NCI-H2029 treated with DMSO at 0.1 percent for 48 hours (cell line): ENCODE data around the gene RNF167.
A peak's percentile ranks its signal among the peaks of the same experiment; 100 is the strongest.

Source experiments
- DNase-seq: peaks from one replicate; lab custom pipeline; 2025; lab: John Stamatoyannopoulos, UW

The RNF167 gene

DNA sequence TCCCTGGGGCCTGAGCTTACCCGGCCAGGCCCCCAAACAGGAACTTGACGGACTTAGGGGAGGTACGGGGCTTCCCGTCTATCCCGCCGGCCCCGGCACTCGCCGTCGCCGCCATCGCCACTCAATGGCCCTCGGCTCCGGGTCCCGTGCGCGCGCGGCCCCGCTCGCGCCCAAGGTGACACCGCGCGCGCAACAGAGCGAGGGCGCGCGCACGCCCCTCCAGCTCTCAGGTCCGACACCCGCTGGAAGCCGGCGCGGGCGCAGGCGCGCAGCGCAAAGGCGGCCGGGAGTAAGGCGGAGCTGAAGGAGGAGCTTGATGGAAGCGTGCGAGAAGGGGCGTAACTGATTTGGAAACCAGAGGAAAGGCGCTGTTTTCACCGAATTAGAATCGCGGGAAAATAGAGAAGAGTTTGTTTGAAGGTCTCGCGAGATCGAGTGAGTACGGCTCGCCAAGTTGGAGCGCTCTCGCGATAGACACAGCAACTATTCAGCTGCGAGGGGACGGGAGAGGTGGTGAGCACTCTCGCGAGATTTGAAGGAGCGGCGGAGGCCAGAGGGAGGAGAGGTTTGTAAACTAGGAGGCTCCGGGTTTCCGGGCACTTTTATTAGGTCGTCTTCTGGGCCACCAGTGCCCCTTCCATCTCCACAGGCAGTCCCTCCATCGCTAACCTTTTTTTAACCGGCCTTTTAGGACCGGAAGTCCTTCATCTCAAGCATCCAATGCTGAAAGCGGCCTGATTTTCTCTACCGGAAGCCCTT is at the start of gene RNF167, which contains the start of gene SLC25A11:
RNF167 (plus strand) TSS at position 473 of the 759 bp plus-strand sequence. CDS start 642 bp downstream, outside the sequence.
SLC25A11 (minus strand) TSS at position 251 of the 759 bp plus-strand sequence; CDS start at position 115, 136 bp downstream.
- peak; percentile 88 for DNase-seq

DNA sequence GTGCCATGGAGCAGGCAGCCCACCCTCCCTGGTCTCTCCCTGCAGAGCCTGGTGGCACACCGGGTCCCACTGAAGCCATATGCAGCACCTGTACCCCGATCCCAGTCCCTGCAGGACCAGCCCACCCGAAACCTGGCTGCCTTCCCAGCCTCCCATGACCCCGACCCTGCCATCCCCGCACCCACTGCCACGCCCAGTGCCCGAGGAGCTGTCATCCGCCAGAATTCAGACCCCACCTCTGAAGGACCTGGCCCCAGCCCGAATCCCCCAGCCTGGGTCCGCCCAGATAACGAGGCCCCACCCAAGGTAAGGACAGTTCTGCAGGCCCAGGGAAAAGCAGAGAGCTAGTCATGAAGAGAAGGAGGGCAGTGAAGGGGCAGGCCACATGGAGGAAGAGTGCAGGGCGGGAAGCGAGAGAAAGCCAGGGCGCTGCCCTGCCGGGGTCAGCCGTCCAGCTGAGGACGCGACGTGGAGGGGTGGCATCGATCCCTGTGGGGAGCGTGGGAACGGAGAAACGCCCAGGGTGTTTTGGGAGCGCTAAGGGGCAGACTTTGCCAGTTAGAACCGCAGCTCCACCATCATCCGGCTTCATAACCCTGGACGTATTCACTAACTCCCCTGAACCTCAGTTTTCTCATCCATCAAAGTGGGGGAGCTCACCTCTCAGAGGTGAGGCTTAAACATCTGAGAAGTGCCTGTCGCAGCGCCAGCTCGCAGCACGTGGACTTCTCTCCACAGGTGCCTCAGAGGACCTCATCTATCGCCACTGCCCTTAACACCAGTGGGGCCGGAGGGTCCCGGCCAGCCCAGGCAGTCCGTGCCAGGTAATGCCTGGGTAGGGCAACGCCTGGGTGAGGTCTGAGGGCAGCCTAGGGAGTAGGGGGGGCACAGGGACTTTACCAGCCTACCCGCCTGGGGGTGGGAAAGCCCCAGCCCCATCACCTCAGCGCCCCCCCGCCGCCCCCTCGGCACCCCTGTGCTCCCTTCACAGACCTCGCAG is 48.4 kb upstream of the RNF167 start:
- DNase-seq = no peak

DNA sequence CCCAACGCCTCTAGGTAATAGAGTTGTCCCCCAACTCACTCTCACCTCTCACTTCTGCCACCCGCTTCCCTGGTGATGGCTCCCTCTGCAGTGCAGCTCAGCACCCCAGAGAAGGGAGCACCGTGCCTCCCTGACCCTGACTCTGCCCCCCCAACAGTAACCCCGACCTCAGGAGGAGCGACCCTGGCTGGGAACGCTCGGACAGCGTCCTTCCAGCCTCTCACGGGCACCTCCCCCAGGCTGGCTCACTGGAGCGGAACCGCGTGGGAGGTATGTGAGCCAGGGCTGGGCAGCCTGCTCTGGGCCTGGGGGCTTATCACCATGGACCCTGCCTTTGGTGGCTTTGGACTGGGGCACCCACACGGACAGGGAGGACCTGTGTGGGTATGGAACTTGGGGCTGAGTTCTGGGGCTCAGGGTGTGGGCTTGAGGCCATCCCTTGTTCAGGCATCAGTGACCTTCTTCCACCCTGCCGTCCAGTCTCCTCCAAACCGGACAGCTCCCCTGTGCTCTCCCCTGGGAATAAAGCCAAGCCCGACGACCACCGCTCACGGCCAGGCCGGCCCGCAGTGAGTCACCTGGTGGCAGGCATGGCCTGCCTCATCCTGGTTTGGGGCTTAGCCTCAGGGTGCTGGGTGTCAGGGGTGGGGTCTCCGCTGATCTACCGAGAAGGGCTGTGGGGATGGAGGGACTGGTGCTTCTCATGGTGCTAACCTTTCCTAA is 47.4 kb upstream of the RNF167 start:
- no peak for DNase-seq

DNA sequence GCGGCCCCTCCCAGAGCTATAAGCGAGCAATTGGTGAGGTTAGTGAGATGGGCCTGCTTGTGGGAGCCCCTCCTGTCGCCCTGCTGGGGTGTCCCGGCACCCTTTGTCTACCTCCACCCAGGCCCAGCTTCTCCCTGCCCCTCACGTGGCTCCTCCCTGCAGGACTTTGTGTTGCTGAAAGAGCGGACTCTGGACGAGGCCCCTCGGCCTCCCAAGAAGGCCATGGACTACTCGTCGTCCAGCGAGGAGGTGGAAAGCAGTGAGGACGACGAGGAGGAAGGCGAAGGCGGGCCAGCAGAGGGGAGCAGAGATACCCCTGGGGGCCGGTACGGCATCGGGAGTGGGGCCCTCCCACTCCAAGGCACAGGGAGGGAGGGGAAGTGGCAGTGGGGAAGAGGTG is 46.8 kb upstream of the RNF167 start:
- no peak for DNase-seq

DNA sequence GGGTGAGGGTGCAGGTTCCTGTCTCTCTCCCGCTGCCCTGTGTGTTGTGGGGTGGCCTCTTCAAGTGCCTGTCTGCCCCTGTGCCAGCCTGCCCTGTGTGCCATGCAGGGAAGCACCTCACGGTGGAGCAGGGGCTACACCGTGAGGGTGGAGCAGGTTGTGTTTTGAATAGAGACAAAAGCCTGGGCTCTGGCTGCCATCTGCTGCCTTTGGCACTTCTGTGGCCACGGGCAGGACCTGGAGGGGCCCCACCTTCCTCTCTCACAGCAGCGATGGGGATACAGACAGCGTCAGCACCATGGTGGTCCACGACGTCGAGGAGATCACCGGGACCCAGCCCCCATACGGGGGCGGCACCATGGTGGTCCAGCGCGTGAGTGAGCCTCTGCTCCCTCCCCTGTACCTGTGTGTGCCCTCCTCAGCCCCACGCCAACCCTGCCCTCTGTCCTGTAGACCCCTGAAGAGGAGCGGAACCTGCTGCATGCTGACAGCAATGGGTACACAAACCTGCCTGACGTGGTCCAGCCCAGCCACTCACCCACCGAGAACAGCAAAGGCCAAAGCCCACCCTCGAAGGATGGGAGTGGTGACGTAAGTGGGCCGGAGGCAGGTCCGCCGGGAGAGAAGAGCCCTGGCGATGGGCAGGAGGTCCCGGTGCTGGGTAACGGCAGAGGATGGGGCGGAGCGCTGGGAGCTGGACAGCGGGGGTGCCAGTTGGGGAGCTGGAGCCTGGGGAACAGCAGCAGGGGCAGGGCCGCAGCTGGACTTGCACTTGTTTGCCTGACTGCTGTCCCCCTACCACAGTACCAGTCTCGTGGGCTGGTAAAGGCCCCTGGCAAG is 46.1 kb upstream of the RNF167 start:
- no peak for DNase-seq

DNA sequence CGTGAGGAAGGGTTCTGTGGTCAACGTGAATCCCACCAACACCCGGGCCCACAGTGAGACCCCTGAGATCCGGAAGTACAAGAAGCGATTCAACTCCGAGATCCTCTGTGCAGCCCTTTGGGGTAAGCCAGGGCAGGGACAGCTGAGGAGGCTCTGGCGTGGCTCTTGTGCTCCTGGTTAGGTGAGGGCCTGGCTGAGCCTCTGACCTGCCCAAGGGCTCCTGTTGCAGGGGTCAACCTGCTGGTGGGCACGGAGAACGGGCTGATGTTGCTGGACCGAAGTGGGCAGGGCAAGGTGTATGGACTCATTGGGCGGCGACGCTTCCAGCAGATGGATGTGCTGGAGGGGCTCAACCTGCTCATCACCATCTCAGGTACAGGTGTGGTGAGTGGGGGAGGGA is 44.9 kb upstream of the RNF167 start:
- DNase-seq = no peak

DNA sequence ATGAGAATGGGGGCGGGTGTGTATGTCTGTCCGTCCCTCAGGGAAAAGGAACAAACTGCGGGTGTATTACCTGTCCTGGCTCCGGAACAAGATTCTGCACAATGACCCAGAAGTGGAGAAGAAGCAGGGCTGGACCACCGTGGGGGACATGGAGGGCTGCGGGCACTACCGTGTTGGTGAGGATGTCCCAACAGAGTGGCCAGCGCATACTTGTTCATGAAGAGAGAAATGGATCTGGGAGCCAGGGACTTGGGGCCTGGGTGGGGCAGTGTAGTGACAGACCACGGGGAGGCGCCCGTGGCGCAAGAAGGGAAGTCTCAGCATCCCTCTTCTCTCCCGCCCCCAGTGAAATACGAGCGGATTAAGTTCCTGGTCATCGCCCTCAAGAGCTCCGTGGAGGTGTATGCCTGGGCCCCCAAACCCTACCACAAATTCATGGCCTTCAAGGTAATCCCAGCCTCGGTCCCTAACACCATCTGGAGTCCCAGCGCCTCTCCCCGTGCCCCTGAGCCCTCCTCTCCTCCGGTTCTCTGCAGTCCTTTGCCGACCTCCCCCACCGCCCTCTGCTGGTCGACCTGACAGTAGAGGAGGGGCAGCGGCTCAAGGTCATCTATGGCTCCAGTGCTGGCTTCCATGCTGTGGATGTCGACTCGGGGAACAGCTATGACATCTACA is 44.3 kb upstream of the RNF167 start:
- DNase-seq = no peak

DNA sequence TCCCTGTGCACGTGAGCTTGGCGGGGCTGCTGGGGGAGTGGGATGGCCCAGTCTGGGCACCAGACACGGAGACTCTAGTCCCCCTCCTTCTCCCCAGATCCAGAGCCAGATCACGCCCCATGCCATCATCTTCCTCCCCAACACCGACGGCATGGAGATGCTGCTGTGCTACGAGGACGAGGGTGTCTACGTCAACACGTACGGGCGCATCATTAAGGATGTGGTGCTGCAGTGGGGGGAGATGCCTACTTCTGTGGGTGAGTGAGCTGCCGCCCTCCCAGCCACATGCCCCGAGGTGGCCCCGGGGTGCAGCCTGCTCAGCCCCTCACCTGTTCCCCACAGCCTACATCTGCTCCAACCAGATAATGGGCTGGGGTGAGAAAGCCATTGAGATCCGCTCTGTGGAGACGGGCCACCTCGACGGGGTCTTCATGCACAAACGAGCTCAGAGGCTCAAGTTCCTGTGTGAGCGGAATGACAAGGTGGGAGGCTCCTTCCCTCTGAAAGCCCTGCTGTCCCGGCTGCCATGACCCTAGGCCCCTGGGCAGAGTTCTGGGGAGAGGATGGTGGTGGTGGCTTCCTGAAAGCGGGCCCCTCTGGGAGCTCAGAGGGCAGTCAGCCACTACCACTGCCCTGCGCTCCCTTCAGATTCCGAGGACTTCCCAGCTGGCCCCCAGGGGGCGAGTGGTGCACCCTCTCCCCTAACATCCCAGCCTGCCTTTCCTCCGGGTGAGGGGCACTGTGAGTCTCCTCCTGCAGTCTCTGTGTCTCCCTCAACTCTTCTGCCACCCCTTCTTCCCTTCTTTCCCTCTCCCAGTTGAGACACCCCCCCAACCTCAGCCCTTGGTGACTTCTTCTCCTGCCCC is 43.5 kb upstream of the RNF167 start:
- DNase-seq = no peak

DNA sequence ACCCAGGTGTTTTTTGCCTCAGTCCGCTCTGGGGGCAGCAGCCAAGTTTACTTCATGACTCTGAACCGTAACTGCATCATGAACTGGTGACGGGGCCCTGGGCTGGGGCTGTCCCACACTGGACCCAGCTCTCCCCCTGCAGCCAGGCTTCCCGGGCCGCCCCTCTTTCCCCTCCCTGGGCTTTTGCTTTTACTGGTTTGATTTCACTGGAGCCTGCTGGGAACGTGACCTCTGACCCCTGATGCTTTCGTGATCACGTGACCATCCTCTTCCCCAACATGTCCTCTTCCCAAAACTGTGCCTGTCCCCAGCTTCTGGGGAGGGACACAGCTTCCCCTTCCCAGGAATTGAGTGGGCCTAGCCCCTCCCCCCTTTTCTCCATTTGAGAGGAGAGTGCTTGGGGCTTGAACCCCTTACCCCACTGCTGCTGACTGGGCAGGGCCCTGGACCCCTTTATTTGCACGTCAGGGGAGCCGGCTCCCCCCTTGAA is 42.8 kb upstream of the RNF167 start:
- no peak for DNase-seq

DNA sequence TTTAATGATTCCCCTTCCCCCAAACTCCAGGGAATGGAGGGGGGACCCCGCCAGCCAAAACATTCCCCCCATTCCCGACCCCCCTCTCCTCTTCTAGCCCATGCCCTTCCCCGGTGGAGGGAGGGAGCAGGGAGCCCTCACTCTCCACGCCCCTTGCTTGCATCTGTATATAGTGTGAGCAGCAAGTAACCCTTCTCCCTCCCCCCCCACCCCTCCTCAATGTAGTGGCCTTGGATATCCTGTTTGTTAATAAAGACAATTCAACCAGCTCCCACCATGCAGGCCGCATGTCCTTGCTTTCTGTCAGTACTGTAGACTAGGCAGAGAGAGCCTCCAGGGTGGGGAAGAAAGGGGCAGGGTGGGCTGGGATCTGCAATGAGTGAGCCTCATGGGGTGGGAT is 42.3 kb upstream of the RNF167 start:
- DNase-seq = no peak

DNA sequence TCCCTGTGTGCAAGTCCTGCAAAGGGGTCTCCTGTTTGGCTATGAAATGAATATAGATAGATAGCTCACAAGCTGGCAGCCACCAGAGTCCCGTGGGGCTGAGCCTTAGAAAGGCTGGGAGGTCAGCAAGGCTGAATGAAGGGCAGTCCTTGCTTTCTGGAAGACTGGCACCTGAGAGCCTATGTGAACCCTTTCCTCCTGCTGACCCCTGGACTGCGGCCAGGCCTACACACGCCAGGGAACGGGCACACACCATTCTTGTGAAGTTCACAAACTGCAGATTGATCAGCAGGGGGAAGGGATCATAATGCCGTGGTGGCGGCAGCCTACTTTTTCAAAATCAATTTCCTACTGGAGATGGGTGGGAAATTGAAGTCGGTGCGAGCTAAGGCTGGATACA is 41.7 kb upstream of the RNF167 start:
- DNase-seq = no peak

DNA sequence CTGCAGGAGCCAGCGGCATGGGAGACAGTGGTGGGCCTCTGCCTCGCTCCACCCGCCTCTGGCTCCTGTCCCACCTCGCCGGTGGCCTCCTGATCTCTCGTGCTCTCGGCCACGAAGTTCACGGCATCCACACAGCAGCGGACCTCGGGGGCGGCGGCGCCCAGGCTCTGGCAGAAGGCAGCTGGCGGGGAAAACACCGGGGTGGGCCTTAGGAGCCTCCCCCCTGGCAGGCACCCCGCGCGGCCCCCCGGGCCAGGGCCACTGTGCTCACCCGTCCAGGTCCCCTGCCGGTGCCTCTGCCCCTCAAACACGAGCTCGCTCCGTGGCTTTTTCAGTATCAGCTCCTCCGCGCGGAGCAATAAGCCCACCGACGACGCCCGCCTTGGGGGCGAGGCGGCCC is 41.1 kb upstream of the RNF167 start:
- no peak for DNase-seq

DNA sequence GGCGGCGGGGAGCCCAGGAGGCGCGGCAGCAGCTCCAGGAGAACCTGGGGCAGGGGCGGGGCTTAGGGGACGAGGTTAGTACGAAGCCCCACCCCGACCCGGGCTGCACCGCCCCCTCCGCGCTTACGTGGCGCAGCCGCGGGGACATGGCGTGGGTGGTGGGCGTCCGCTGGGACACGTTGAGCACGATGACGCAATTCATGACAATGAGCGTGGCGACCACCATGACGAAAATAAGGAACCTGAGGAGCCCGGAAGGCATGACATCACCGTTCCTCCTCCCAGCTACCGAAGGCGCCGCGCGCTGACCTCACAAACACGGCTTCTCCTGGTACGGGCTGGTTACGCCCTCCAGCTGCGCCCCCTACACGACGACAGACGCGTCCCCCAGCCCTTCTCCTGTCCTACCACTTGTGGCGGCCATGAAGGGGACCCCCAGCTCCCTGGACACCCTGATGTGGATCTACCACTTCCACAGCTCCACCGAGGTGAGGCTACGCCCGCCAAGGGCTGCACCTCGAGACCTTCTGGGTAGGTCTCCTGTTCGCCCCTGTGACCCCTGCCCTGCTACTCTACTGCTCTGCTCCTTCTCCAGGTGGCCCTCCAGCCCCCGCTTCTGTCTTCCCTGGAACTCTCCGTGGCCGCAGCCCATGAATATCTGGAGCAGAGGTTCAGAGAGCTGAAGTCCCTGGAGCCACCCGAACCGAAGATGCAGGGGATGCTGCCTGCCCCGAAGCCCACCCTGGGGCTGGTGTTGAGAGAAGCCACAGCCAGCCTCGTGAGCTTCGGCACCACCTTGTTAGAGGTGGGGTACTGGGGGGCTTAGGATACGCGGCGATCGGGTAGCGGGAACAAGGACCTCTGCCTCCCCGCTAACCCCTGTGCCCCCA is 40.5 kb upstream of the RNF167 start, which contains the start of gene C17orf107:
C17orf107 (plus strand) TSS at position 196 of the 890 bp plus-strand sequence; CDS start at position 423, 227 bp downstream.
- DNase-seq = no peak

DNA sequence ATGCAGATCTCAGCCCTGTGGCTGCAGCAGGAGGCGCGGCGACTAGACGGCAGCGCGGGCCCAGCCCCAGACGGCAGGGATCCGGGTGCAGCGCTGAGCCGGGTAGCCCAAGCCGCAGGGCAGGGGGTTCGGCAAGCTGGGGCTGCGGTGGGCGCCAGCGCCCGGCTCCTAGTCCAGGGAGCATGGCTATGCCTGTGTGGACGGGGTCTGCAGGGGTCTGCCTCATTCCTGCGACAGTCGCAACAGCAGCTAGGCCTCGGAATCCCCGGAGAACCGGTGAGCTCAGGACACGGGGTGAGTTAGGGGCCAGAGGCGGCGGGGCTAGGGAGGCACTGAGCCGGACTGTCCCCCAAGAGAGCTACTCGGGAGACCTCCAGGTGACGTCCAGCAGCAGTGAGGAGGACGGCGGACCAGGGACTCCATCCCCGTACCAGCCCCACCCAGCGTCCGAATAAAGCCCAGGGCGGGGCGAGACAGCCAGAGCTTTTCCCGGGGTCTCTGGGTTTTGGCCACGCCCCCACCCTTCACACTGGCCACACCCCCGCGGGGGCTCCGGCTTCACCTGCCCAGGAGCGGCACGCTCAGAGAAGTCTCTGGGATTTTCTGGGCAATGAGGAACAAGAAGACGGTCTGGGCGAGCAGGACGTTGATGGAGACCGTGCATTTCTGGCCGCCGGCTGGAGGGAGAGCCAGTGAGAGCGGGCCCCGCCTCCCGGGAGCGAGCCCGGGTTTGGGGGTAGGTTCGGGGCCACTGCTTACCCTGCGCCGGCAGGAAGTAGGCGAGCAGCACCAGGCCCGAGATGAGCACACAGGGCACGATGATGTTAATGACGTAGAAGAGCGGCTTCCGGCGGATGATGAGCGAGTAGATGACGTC is 39.6 kb upstream of the RNF167 start:
- no peak for DNase-seq

DNA sequence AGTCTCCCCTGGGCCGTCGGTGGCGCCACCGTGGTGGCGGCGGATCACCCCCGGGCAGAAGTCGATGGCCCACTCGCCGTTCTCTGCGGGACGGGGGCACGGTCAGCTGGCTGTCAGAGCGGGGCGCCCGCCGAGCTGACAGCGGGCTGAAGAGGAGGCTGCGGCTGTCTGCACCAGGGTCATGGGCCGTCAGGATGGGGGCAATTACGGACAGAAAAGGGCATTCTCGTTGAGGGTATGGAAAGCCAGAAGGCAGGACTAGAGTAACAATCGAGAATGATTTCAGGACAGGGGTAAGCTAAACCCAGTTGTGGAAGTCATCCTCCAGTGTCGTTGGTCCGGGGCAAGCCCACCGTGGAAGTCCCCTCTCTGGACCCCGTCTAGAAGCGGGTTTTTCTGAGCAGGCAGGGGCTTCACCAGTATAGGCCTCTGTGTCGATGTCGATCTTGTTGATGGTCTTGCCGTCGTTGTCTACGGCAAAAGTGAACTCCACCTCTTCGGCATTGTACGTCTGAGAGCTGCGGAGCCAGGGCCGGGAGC is 38.9 kb upstream of the RNF167 start:
- DNase-seq = no peak

DNA sequence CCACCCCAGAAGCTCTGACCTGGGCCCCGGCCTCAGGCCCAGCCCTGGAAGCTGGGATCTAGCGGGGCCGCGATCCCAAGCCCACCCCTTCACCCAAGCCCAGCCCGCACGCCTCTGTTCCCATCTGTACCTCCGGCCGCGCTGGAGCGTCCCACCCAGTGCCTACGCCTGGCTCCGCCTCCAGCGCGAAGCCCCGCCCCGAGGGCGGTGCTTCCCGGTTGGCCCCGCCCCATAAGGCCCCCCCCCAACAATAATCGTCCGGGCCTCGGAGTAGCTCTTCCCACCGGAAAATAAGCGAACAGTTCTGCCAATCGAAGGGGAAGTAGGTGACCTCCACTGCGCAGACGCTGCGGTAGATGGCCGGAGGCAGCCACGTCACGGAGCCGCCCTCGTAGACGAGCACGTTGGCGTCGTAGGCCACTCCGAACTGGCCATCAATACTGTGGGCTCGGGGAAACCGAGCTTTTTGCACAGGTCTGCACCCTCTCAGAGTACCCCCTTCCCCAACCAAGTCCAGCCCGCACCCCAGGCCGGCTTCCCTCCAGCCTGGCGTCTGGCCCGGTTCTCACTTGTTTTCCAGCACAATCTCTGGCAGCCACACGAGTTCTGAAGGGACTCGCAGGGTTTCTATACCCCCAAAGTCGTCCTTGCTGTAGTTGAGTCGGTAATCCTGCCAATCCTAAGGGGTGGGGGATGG is 38.3 kb upstream of the RNF167 start:
- DNase-seq = no peak
